Measurements from ENCODE around the gene WDR90.
A peak's percentile ranks its signal among the peaks of the same experiment; 100 is the strongest.

Gene WDR90

GRCh38 chr16:645852-646678, 3.1 kb upstream of the WDR90 start:
- Histone ChIP-seq H3K4me1 (ENCODE audit: control insufficient read depth, low read length) (peaks cover 45% of the 10 kb centered on the region), H3K27ac (ENCODE audit: low read depth, low read length) (no peak overlapping the region), H3K4me2 (ENCODE audit: low read length) (no peak overlapping the region; the same call in 1 of the 2 replicates), H3K27me3 (ENCODE audit: control insufficient read depth, low read length) (no peaks in the 10 kb centered on the region), H4K20me1 (ENCODE audit: control insufficient read depth, insufficient read depth, low read depth, low read length) (no peaks in the 10 kb centered on the region), H3K9me3 (ENCODE audit: control insufficient read depth, insufficient read depth, low read length) (no peaks in the 10 kb centered on the region), H3K4me3 (ENCODE audit: low read length) (no peak overlapping the region), H3F3A (ENCODE audit: control insufficient read depth, insufficient read depth) (peaks cover 7% of the 10 kb centered on the region), H3K79me2 (ENCODE audit: control insufficient read depth, low read length) (peaks cover 91% of the 10 kb centered on the region), H3K36me3 (ENCODE audit: control insufficient read depth, low read length) (peaks cover 46% of the 10 kb centered on the region), H3K9me2 (replicated peaks; ENCODE audit: control insufficient read depth, low read length) (no peaks in the 10 kb centered on the region)
- no peak for TF ChIP-seq EZH2phosphoT487 (IDR thresholded peaks at IDR 0.05; ENCODE audit: borderline replicate concordance, low read length)
- TF ChIP-seq, protein P1, sequence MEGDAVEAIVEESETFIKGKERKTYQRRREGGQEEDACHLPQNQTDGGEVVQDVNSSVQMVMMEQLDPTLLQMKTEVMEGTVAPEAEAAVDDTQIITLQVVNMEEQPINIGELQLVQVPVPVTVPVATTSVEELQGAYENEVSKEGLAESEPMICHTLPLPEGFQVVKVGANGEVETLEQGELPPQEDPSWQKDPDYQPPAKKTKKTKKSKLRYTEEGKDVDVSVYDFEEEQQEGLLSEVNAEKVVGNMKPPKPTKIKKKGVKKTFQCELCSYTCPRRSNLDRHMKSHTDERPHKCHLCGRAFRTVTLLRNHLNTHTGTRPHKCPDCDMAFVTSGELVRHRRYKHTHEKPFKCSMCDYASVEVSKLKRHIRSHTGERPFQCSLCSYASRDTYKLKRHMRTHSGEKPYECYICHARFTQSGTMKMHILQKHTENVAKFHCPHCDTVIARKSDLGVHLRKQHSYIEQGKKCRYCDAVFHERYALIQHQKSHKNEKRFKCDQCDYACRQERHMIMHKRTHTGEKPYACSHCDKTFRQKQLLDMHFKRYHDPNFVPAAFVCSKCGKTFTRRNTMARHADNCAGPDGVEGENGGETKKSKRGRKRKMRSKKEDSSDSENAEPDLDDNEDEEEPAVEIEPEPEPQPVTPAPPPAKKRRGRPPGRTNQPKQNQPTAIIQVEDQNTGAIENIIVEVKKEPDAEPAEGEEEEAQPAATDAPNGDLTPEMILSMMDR (IDR thresholded peaks at IDR 0.05; ENCODE audit: low read depth, low read length, poor library complexity, severe bottlenecking): no peak

DNA sequence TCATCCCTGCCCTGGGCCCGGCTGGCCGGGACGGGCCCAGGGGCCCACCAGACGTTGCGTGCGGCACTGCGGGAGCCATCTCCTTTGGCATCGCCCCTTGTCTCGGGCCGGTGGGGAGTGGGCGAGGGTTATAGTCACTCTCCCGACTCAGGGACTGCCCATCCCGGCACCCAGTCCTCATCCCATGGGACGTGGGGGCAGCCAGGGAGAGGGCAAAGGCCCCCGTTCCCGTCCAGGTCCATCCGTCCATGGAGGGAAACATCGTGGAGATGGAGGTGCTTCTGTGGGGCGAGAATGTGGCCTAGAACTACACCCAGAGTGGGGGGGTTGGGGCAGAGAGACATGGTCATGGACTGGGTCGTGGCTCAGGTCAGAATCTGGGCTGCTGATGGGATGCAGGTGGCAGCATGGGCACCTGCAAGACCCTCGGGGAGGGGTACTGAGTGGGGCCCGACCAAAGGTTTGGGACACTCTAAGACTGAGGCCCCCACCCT, 2.4 kb upstream of the WDR90 start:
- TF ChIP-seq, protein P1 (IDR thresholded peaks at IDR 0.05; ENCODE audit: low read depth, low read length, poor library complexity, severe bottlenecking): no peak
- no peak for TF ChIP-seq EZH2phosphoT487 (IDR thresholded peaks at IDR 0.05; ENCODE audit: borderline replicate concordance, low read length)
- H3K4me3 ChIP-seq (ENCODE audit: low read length): no peak overlapping the region
- H3K36me3 ChIP-seq (ENCODE audit: control insufficient read depth, low read length): peaks cover 50% of the 10 kb centered on the region
- H3K4me2 ChIP-seq (ENCODE audit: low read length): peak overlapping the region; percentile 99; the same call in 1 of the 2 replicates
- H3K9me2 ChIP-seq (replicated peaks; ENCODE audit: control insufficient read depth, low read length): no peaks in the 10 kb centered on the region
- H3F3A ChIP-seq (ENCODE audit: control insufficient read depth, insufficient read depth): peaks cover 7% of the 10 kb centered on the region
- H4K20me1 ChIP-seq (ENCODE audit: control insufficient read depth, insufficient read depth, low read depth, low read length): no peaks in the 10 kb centered on the region
- H3K27ac ChIP-seq (ENCODE audit: low read depth, low read length): no peak overlapping the region
- peaks cover 44% of the 10 kb centered on the region for H3K4me1 ChIP-seq (ENCODE audit: control insufficient read depth, low read length)
- no peaks in the 10 kb centered on the region for H3K9me3 ChIP-seq (ENCODE audit: control insufficient read depth, insufficient read depth, low read length)
- H3K27me3 ChIP-seq (ENCODE audit: control insufficient read depth, low read length): no peaks in the 10 kb centered on the region
- peaks cover 86% of the 10 kb centered on the region for H3K79me2 ChIP-seq (ENCODE audit: control insufficient read depth, low read length)

DNA sequence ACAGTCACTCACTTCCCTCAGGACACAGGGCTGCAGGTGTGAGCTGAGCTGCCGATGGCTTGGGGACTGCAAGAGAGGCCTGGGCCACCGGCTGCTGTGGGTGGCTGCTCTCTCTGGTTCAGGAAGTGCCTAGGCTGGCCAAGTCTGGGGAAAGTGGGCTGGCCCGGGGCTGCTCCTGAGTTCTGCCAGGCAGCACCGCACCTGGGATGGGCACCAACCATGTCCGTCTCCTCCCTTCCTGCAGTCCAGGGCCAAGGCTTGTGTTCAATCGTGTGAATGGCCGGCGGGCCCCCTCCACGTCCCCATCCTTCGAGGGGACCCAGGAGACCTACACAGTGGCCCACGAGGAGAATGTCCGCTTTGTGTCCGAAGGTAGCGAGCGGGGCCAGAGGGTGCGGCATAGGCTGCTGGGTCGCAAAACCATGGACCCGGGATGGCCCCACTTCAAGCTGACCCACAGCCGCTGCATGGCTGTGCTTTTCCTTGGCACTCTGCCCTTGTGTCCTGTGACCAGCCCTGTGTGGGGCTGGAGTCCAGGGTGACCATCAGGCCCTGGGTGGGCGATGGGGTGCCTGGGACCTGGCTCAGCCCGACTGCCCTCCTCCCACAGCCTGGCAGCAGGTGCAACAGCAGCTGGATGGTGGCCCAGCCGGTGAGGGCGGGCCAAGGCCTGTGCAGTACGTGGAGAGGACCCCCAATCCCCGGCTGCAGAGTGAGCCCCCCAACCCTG, 1.8 kb upstream of the WDR90 start:
- Histone ChIP-seq H3K4me1 (ENCODE audit: control insufficient read depth, low read length) (peaks cover 44% of the 10 kb centered on the region), H3K36me3 (ENCODE audit: control insufficient read depth, low read length) (peaks cover 49% of the 10 kb centered on the region), H3K79me2 (ENCODE audit: control insufficient read depth, low read length) (peaks cover 80% of the 10 kb centered on the region)

More for the DNA sequence above, 1.8 kb upstream of the WDR90 start:
- H3K4me3 ChIP-seq (ENCODE audit: low read length): peak overlapping the region; percentile 80
- no peak overlapping the region for H3K27ac ChIP-seq (ENCODE audit: low read depth, low read length)
- TF ChIP-seq, protein P1 (IDR thresholded peaks at IDR 0.05; ENCODE audit: low read depth, low read length, poor library complexity, severe bottlenecking): no peak
- no peak for TF ChIP-seq EZH2phosphoT487 (IDR thresholded peaks at IDR 0.05; ENCODE audit: borderline replicate concordance, low read length)
- H3K9me2 ChIP-seq (replicated peaks; ENCODE audit: control insufficient read depth, low read length): no peaks in the 10 kb centered on the region
- H3F3A ChIP-seq (ENCODE audit: control insufficient read depth, insufficient read depth): peaks cover 7% of the 10 kb centered on the region
- no peaks in the 10 kb centered on the region for H4K20me1 ChIP-seq (ENCODE audit: control insufficient read depth, insufficient read depth, low read depth, low read length)
- no peaks in the 10 kb centered on the region for H3K27me3 ChIP-seq (ENCODE audit: control insufficient read depth, low read length)
- H3K4me2 ChIP-seq (ENCODE audit: low read length): peak overlapping the region; percentile 99
- H3K9me3 ChIP-seq (ENCODE audit: control insufficient read depth, insufficient read depth, low read length): no peaks in the 10 kb centered on the region
